ENCODE data around the gene CDC42BPB. TPM values are rescaled to one million over a fixed set of nuclear protein-coding genes. Genes with fewer than 3 reads are reported as not detected.

CDC42BPB gene
- total RNA-seq, 1 donor from 2014 or later = 50.1 TPM

DNA sequence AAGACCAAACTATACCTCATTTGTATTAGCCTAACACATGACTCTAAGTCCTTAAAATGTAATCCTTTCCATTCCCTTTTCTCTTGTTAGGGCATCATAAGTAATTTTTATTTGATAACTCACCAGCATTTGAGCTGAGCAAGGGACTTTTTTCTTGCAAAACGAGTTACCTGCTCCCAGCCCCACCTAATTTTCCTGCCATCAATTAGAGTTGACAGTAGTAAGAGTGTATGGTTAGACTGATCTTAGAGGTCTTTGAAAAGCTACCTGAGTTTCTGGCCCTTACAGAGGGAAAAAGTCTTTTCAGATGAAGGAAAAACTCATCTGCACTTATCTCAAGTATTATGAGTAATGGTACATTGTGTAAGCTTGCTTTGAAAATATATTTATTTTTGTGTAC is 168.6 kb downstream of the CDC42BPB start:
- Histone ChIP-seq H3K27ac (ENCODE audit: low read depth, low read length) (no peak overlapping the region), H3K36me3 (ENCODE audit: control insufficient read depth in 3 of 3, insufficient read depth in 3 of 3, low read length in 3 of 3) (peaks cover 4 to 7% (median 5%) of the 10 kb centered on the region in 3 donors), H3K4me3 (ENCODE audit: low read length in 3 of 3) (no peak overlapping the region), H3K9ac (ENCODE audit: low read depth in 1 of 3, low read length in 3 of 3) (no peak overlapping the region), H3K27me3 (ENCODE audit: control insufficient read depth in 3 of 3, insufficient read depth in 3 of 3, low read length in 3 of 3) (no peaks in the 10 kb centered on the region), H3K4me1 (ENCODE audit: control insufficient read depth in 3 of 3, insufficient read depth in 3 of 3, low read length in 3 of 3) (peaks cover 0 to 2% (median 0%) of the 10 kb centered on the region in 3 donors), H3K9me3 (ENCODE audit: control insufficient read depth in 3 of 3, low read length in 3 of 3) (no peaks in the 10 kb centered on the region)

DNA sequence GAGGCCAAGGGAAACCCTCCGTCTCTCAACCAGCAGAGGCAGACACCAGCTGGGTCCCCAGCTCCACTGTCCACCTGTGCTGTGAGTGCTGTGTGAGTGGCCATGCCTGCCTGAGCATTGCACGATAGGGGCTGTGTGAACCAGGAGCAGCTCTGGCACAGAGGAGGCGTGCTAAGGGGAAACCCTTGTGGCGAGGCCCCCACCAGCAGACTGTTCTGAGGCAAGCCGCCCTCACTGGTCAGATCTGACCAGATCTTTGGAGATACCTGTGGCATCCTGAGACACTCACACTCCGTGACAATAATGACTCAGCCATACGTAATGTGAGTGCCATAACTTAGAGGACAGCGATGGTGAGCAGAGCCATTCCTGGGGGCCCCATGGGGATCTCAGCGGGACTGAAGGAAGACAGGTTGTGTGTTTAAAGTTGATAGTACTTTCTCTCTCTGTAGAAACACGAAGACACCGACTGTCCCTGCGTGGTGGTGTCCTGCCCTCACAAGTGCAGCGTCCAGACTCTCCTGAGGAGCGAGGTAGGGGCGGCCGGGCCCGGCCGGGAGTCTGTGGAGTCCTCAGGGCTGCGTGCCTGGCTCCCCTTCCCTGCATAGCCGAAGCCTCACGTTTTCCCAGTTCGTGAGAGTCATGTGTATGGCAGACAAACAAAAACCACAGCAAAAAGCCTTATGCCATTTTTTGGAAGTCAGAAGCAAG is 171.5 kb downstream of the CDC42BPB start:
- Histone ChIP-seq H3K27ac (ENCODE audit: low read depth, low read length) (no peak overlapping the region), H3K27me3 (ENCODE audit: control insufficient read depth in 3 of 3, insufficient read depth in 3 of 3, low read length in 3 of 3) (no peaks in the 10 kb centered on the region), H3K4me1 (ENCODE audit: control insufficient read depth in 3 of 3, insufficient read depth in 3 of 3, low read length in 3 of 3) (peaks cover 0 to 15% (median 11%) of the 10 kb centered on the region in 3 donors), H3K9me3 (ENCODE audit: control insufficient read depth in 3 of 3, low read length in 3 of 3) (no peaks in the 10 kb centered on the region), H3K9ac (ENCODE audit: low read depth in 1 of 3, low read length in 3 of 3) (no peak overlapping the region), H3K36me3 (ENCODE audit: control insufficient read depth in 3 of 3, insufficient read depth in 3 of 3, low read length in 3 of 3) (peaks cover 4 to 5% (median 5%) of the 10 kb centered on the region in 3 donors), H3K4me3 (ENCODE audit: low read length in 3 of 3) (no peak overlapping the region)

DNA sequence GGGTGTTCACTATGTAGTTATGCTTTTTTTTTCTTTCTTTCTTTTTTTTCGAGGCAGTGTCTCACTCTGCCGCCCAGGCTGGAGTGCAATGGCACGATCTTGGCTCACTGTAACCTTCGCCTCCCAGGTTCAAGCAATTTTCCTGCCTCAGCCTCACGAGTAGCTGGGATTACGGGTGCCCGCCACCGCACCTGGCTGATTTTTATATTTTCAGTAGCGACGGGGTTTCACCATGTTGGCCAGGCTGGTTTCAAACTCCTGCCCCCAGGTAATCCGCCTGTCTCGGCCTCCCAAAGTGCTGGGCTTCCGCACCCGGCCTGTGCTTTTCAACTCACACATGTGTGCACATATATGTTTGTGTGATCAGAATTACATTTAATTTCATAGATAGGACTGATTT is 173.8 kb downstream of the CDC42BPB start:
- Histone ChIP-seq H3K4me3 (ENCODE audit: low read length in 3 of 3) (no peak overlapping the region), H3K9ac (ENCODE audit: low read depth in 1 of 3, low read length in 3 of 3) (no peak overlapping the region), H3K9me3 (ENCODE audit: control insufficient read depth in 3 of 3, low read length in 3 of 3) (no peaks in the 10 kb centered on the region), H3K27ac (ENCODE audit: low read depth, low read length) (no peak overlapping the region), H3K27me3 (ENCODE audit: control insufficient read depth in 3 of 3, insufficient read depth in 3 of 3, low read length in 3 of 3) (no peaks in the 10 kb centered on the region), H3K36me3 (ENCODE audit: control insufficient read depth in 3 of 3, insufficient read depth in 3 of 3, low read length in 3 of 3) (peaks cover 2 to 4% (median 3%) of the 10 kb centered on the region in 3 donors), H3K4me1 (ENCODE audit: control insufficient read depth in 3 of 3, insufficient read depth in 3 of 3, low read length in 3 of 3) (peaks cover 0 to 15% (median 11%) of the 10 kb centered on the region in 3 donors)

DNA sequence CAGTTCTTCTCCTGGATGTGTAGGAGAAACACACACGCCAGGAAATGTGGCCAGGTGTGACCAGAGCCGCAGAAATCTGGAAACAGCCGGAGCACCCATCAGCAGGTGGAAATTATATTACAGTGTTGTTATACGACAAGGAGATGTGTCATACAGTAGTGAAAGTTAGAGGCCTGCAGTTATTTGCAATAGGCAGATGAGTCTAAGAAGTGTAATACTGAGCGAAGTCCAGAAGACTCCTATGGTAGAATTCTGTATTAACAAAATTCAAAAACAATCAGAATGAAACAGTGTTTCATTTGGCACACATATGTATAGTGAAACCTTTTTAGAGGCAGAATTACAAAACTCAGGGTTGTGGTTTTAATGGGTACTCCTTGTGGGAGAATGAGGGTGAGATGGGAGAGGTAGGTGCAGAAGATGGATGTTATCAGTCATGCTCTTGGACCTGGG is 174.2 kb downstream of the CDC42BPB start:
- H3K4me1 ChIP-seq (ENCODE audit: control insufficient read depth in 3 of 3, insufficient read depth in 3 of 3, low read length in 3 of 3) = peaks cover 0 to 15% (median 11%) of the 10 kb centered on the region in 3 donors
- H3K9me3 ChIP-seq (ENCODE audit: control insufficient read depth in 3 of 3, low read length in 3 of 3) = no peaks in the 10 kb centered on the region
- H3K27ac ChIP-seq (ENCODE audit: low read depth, low read length) = no peak overlapping the region
- H3K9ac ChIP-seq (ENCODE audit: low read depth in 1 of 3, low read length in 3 of 3) = no peak overlapping the region
- no peak overlapping the region for H3K4me3 ChIP-seq (ENCODE audit: low read length in 3 of 3)
- H3K27me3 ChIP-seq (ENCODE audit: control insufficient read depth in 3 of 3, insufficient read depth in 3 of 3, low read length in 3 of 3) = no peaks in the 10 kb centered on the region
- H3K36me3 ChIP-seq (ENCODE audit: control insufficient read depth in 3 of 3, insufficient read depth in 3 of 3, low read length in 3 of 3) = peaks cover 2 to 4% (median 3%) of the 10 kb centered on the region in 3 donors

Other genes starting within 250 kb of the CDC42BPB start
- gene AMN, start 134.9 kb downstream of the CDC42BPB start, total RNA-seq = 1.0 TPM
- gene LBHD2, start 26.7 kb upstream of the CDC42BPB start, total RNA-seq = not detected
- 0.52 TPM for gene EXOC3L4, start 37.2 kb upstream of the CDC42BPB start, total RNA-seq
- 21.9 TPM for gene TNFAIP2, start 65.9 kb upstream of the CDC42BPB start, total RNA-seq